Mesendoderm (in vitro differentiated cells): ENCODE data around the gene NFU1. TPM values are rescaled to one million over a fixed set of nuclear protein-coding genes. Genes with fewer than 3 reads are reported as not detected.
A peak's percentile ranks its signal among the peaks of the same experiment; 100 is the strongest.

Experiments
- DNase-seq: peaks from one replicate; pipeline ENCODE4 v3.0.0; 2013
- H2AK5ac ChIP-seq: 2 replicates; pipeline ENCODE4 v1.6.1; 2013; ENCODE audit warnings: low read length, inconsistent platforms
- H2BK120ac ChIP-seq: 2 replicates; pipeline ENCODE4 v1.6.1; 2013; ENCODE audit warnings: low read depth, mild to moderate bottlenecking, low read length, moderate library complexity, mixed read lengths
- H2BK15ac ChIP-seq: replicated peaks from 2 replicates; pipeline ENCODE4 v1.6.1; 2013; ENCODE audit warnings: low read depth, mild to moderate bottlenecking, moderate library complexity
- H2BK5ac ChIP-seq: 2 replicates; pipeline ENCODE4 v1.6.1; 2013; ENCODE audit warnings: low read length, inconsistent platforms
- H3K18ac ChIP-seq: 2 replicates; pipeline ENCODE4 v1.6.1; 2013; ENCODE audit warnings: mild to moderate bottlenecking, low read length, mixed read lengths
- H3K23ac ChIP-seq: one replicate; pipeline ENCODE4 v1.6.1; 2013; ENCODE audit warnings: low read length
- H3K27ac ChIP-seq: 2 replicates; pipeline ENCODE4 v1.5.1; 2013; ENCODE audit warnings: low read depth, mild to moderate bottlenecking, inconsistent platforms, low read length, moderate library complexity
- H3K27me3 ChIP-seq: 2 replicates; pipeline ENCODE4 v1.6.1; 2013; ENCODE audit warnings: low read length, control low read depth, mild to moderate bottlenecking, inconsistent platforms; ENCODE audit not compliant: insufficient read depth, poor library complexity
- H3K36me3 ChIP-seq: 2 replicates; pipeline ENCODE4 v1.6.1; 2013; ENCODE audit warnings: low read length, inconsistent platforms; ENCODE audit not compliant: control insufficient read depth, insufficient read depth
- H3K4ac ChIP-seq: one replicate; pipeline ENCODE4 v1.6.1; 2013; ENCODE audit warnings: low read depth, mild to moderate bottlenecking, low read length, moderate library complexity
- H3K4me1 ChIP-seq: 2 replicates; pipeline ENCODE4 v1.6.1; 2013; ENCODE audit warnings: low read depth, low read length, inconsistent platforms; ENCODE audit not compliant: control insufficient read depth
- H3K4me2 ChIP-seq: 2 replicates; pipeline ENCODE4 v1.6.1; 2013; ENCODE audit warnings: low read length
- H3K4me3 ChIP-seq: 2 replicates; pipeline ENCODE4 v1.5.1; 2013; ENCODE audit warnings: mild to moderate bottlenecking, low read length
- H3K56ac ChIP-seq: one replicate; pipeline ENCODE4 v1.6.1; 2013; ENCODE audit warnings: low read length
- H3K79me1 ChIP-seq: 2 replicates; pipeline ENCODE4 v1.6.1; 2013; ENCODE audit warnings: low read length, inconsistent platforms
- H3K79me2 ChIP-seq: 2 replicates; pipeline ENCODE4 v1.6.1; 2013; ENCODE audit warnings: mild to moderate bottlenecking, low read length; ENCODE audit not compliant: control insufficient read depth, insufficient read depth
- H3K9ac ChIP-seq: 2 replicates; pipeline ENCODE4 v1.6.1; 2013; ENCODE audit warnings: low read length, inconsistent platforms
- H4K5ac ChIP-seq: one replicate; pipeline ENCODE4 v1.6.1; 2013; ENCODE audit warnings: low read length
- H4K8ac ChIP-seq: one replicate; pipeline ENCODE4 v1.6.1; 2013; ENCODE audit warnings: low read depth, mild to moderate bottlenecking, control low read depth, low read length, moderate library complexity
- WGBS: extraction: QIAGEN DNeasy Blood & Tissue Kit; methylation state at CpG from one replicate; pipeline ENCODE4 v1.1.7; 2013; ENCODE audit warnings: low lambda C conversion rate, missing lambda C conversion rate; ENCODE audit not compliant: insufficient coverage; ENCODE audit errors: extremely low coverage; 5-methylcytosine and 5-hydroxymethylcytosine counted together
- polyA plus RNA-seq, 2 experiments: library from polyadenylated mRNA; stranded (reverse); fragments of 200-250 nt; gene quantifications; one replicate each; pipeline ENCODE4 v1.2.3, GENCODE V29; 2013

NFU1 gene
- polyA plus RNA-seq (2013, experiment 1 of 2): 96.6 TPM
- polyA plus RNA-seq (2013, experiment 2 of 2): 97.0 TPM

- H3K9ac ChIP-seq: peak within 1 kb of the TSS; percentile 77
- H3K4me1 ChIP-seq: peaks cover 6% of the 10 kb centered on the region
- H3K36me3 ChIP-seq: no peaks in the 10 kb centered on the region
- peak within 1 kb of the TSS; percentile 89 for H3K4me2 ChIP-seq
- H3K18ac ChIP-seq: peak within 1 kb of the TSS; percentile 53
- H3K4ac ChIP-seq: peak within 1 kb of the TSS; percentile 41
- peak; percentile 98 for DNase-seq
- H2BK120ac ChIP-seq: no peak within 1 kb of the TSS
- H3K79me2 ChIP-seq: no peaks in the 10 kb centered on the region
- H2BK15ac ChIP-seq: no peak within 1 kb of the TSS
- peak within 1 kb of the TSS; percentile 95 for H3K23ac ChIP-seq
- peak within 1 kb of the TSS; percentile 94 for H3K27ac ChIP-seq
- H2AK5ac ChIP-seq: peak within 1 kb of the TSS; percentile 77
- no peaks in the 10 kb centered on the region for H3K27me3 ChIP-seq
- no peak within 1 kb of the TSS for H4K5ac ChIP-seq
- H4K8ac ChIP-seq: no peak within 1 kb of the TSS
- H2BK5ac ChIP-seq: peak within 1 kb of the TSS; percentile 71
- no CpG with 5 or more reads among the region's 60 CpGs for WGBS
- H3K4me3 ChIP-seq: peak within 1 kb of the TSS; percentile 82
- peak within 1 kb of the TSS; percentile 93 for H3K56ac ChIP-seq
- no peaks in the 10 kb centered on the region for H3K79me1 ChIP-seq
Observed at GRCh38 chr2:69436938-69437750, at the start of gene NFU1. Gene NFU1 (minus strand): TSS chr2:69437435. CDS start chr2:69437422, 13 bp downstream.

- Histone ChIP-seq H3K27me3 (no peaks in the 10 kb centered on the region), H3K4me2 (no peak overlapping the region), H3K4ac (no peak overlapping the region), H2BK5ac (no peak overlapping the region), H3K18ac (no peak overlapping the region), H2AK5ac (no peak overlapping the region), H4K5ac (no peak overlapping the region), H3K27ac (no peak overlapping the region), H2BK15ac (no peak overlapping the region), H3K9ac (no peak overlapping the region), H3K4me1 (no peaks in the 10 kb centered on the region), H3K56ac (no peak overlapping the region), H3K23ac (no peak overlapping the region), H3K79me1 (no peaks in the 10 kb centered on the region), H2BK120ac (no peak overlapping the region), H4K8ac (no peak overlapping the region), H3K4me3 (no peak overlapping the region), H3K79me2 (no peaks in the 10 kb centered on the region), H3K36me3 (no peaks in the 10 kb centered on the region)
- no CpG with 5 or more reads among the region's 3 CpGs for WGBS
- no peak for DNase-seq
Observed at GRCh38 chr2:69483696-69484095, 46.5 kb upstream of the NFU1 start.

GRCh38 chr2:69483024-69483423 is 45.8 kb upstream of the NFU1 start:
- Histone ChIP-seq H3K79me2 (no peaks in the 10 kb centered on the region), H2BK5ac (no peak overlapping the region), H3K56ac (no peak overlapping the region), H3K18ac (no peak overlapping the region), H3K4me1 (no peaks in the 10 kb centered on the region), H2BK15ac (no peak overlapping the region), H3K79me1 (no peaks in the 10 kb centered on the region), H3K4ac (no peak overlapping the region), H3K4me2 (no peak overlapping the region), H3K4me3 (no peak overlapping the region), H4K5ac (no peak overlapping the region), H2BK120ac (no peak overlapping the region), H3K23ac (no peak overlapping the region), H3K27ac (no peak overlapping the region), H3K36me3 (no peaks in the 10 kb centered on the region), H4K8ac (no peak overlapping the region), H2AK5ac (no peak overlapping the region), H3K27me3 (no peaks in the 10 kb centered on the region), H3K9ac (no peak overlapping the region)
- no peak for DNase-seq
- no CpG with 5 or more reads among the region's 4 CpGs for WGBS

GRCh38 chr2:69482471-69482870 is 45.2 kb upstream of the NFU1 start:
- H3K79me1 ChIP-seq: no peaks in the 10 kb centered on the region
- no peaks in the 10 kb centered on the region for H3K36me3 ChIP-seq
- H3K4ac ChIP-seq: no peak overlapping the region
- H2BK15ac ChIP-seq: no peak overlapping the region
- H3K23ac ChIP-seq: no peak overlapping the region
- H4K5ac ChIP-seq: no peak overlapping the region
- H3K9ac ChIP-seq: no peak overlapping the region
- H3K27me3 ChIP-seq: no peaks in the 10 kb centered on the region
- no peak overlapping the region for H2BK120ac ChIP-seq
- H2BK5ac ChIP-seq: no peak overlapping the region
- no peaks in the 10 kb centered on the region for H3K79me2 ChIP-seq
- H2AK5ac ChIP-seq: no peak overlapping the region
- DNase-seq: no peak
- H3K18ac ChIP-seq: no peak overlapping the region
- no peaks in the 10 kb centered on the region for H3K4me1 ChIP-seq
- H3K4me3 ChIP-seq: no peak overlapping the region
- no peak overlapping the region for H3K27ac ChIP-seq
- H4K8ac ChIP-seq: no peak overlapping the region
- WGBS: no CpG with 5 or more reads among the region's 3 CpGs
- H3K56ac ChIP-seq: no peak overlapping the region
- H3K4me2 ChIP-seq: no peak overlapping the region

GRCh38 chr2:69481421-69481820 is 44.2 kb upstream of the NFU1 start:
- H2BK5ac ChIP-seq: no peak overlapping the region
- H3K27me3 ChIP-seq: no peaks in the 10 kb centered on the region
- H2BK120ac ChIP-seq: no peak overlapping the region
- no peak overlapping the region for H4K5ac ChIP-seq
- no peaks in the 10 kb centered on the region for H3K4me1 ChIP-seq
- no peak for DNase-seq
- no peak overlapping the region for H2AK5ac ChIP-seq
- no peaks in the 10 kb centered on the region for H3K79me1 ChIP-seq
- H3K4me2 ChIP-seq: no peak overlapping the region
- no peak overlapping the region for H3K23ac ChIP-seq
- no CpG with 5 or more reads among the region's 1 CpG for WGBS
- no peaks in the 10 kb centered on the region for H3K79me2 ChIP-seq
- no peak overlapping the region for H3K9ac ChIP-seq
- H2BK15ac ChIP-seq: no peak overlapping the region
- no peak overlapping the region for H3K56ac ChIP-seq
- H3K18ac ChIP-seq: no peak overlapping the region
- H3K4ac ChIP-seq: no peak overlapping the region
- H4K8ac ChIP-seq: no peak overlapping the region
- no peaks in the 10 kb centered on the region for H3K36me3 ChIP-seq
- no peak overlapping the region for H3K4me3 ChIP-seq
- no peak overlapping the region for H3K27ac ChIP-seq
